Measurements from ENCODE around the gene AK4.

Gene AK4

DNA sequence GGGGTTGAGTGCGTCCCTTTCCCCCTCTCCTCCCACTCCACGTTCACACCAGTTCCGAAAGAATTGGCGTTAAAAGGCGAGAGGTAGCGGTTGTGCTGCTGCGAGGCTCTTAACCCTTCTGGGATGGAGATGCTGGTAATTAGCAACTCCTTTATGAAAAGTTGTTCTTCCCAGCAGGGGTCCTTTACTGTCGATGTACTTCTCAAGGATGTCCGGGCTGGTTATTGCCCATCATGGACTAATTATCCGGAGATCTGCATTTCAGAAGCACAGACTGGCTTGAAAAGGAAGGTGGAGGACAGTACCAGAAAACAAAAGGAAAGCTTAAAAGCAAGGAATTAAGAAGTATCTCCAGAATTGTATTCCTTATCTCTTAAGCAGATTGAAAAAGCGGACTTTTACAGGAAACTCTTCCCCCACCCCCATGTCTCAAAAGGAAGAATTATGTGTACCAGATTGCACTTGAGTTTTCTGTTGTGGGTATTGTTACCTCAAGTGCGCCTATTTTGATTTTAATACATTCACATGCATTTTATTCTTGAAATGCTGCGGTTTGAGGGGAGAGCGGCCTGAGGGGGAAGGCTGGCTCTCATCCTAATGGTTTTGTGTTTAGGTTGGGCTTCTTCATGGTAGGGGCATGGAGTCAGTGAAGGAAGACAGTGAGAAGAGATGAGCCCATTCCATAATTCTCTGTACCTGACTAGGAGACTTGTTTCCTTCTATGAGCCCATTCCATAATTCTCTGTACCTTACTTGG, 1.5 kb downstream of the AK4 start:
- no peak for DNase-seq (ENCODE audit: low read depth)

GRCh38 chr1:65150108-65150463, 2.1 kb downstream of the AK4 start:
- TF ChIP-seq, protein P1, sequence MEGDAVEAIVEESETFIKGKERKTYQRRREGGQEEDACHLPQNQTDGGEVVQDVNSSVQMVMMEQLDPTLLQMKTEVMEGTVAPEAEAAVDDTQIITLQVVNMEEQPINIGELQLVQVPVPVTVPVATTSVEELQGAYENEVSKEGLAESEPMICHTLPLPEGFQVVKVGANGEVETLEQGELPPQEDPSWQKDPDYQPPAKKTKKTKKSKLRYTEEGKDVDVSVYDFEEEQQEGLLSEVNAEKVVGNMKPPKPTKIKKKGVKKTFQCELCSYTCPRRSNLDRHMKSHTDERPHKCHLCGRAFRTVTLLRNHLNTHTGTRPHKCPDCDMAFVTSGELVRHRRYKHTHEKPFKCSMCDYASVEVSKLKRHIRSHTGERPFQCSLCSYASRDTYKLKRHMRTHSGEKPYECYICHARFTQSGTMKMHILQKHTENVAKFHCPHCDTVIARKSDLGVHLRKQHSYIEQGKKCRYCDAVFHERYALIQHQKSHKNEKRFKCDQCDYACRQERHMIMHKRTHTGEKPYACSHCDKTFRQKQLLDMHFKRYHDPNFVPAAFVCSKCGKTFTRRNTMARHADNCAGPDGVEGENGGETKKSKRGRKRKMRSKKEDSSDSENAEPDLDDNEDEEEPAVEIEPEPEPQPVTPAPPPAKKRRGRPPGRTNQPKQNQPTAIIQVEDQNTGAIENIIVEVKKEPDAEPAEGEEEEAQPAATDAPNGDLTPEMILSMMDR (IDR thresholded peaks at IDR 0.05; ENCODE audit: low read depth, low read length): no peak
- TF ChIP-seq POLR2A (IDR thresholded peaks at IDR 0.05; ENCODE audit: extremely low read depth, insufficient read length): no peak
- no peak for TF ChIP-seq MAX (IDR thresholded peaks at IDR 0.05; ENCODE audit: low read depth, low read length)
- no peak for TF ChIP-seq MYC (IDR thresholded peaks at IDR 0.05; ENCODE audit: low read depth, low read length)
- DNase-seq (ENCODE audit: low read depth): no peak
- H3K4me3 ChIP-seq (ENCODE audit: low read depth, low read length): no peak overlapping the region

More for the DNA sequence above, 1.5 kb downstream of the AK4 start:
- peak overlapping the region; percentile 38 for H3K4me3 ChIP-seq (ENCODE audit: low read depth, low read length)
- no peak for TF ChIP-seq MYC (IDR thresholded peaks at IDR 0.05; ENCODE audit: low read depth, low read length)
- TF ChIP-seq, protein P1 (IDR thresholded peaks at IDR 0.05; ENCODE audit: low read depth, low read length): no peak
- no peak for TF ChIP-seq POLR2A (IDR thresholded peaks at IDR 0.05; ENCODE audit: extremely low read depth, insufficient read length)
- no peak for TF ChIP-seq MAX (IDR thresholded peaks at IDR 0.05; ENCODE audit: low read depth, low read length)

DNA sequence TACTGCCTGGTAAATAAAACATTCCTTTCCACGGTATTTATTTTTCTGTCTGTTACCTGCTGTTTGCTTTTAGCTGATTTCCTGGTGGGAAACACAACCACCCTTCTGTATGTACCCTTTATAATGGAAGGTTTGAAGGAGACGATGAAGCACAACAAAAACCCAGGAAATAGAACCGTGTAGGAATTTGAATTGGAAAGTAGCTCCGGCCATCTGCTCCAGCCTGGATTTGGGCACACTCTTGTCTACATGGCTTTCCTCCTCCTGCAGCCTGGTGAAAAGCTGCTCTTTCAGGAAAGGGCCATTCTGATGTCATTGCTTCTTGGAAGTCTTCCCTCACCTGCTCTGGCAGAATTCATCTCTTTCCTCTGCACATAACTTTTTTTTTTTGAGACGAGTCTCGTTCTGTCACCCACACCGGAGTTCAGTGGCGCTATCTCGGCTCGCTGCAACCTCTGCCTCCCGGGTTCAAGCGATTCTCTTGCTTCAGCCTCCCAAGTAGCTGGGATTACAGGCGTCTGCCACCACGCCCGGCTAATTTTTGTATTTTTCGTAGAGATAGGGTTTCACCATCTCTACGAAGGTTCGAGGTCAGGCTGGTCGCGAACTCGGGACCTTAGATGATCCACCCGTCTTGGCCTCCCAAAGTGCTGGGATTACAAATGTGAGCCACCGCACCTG, 2.7 kb downstream of the AK4 start:
- no peak for TF ChIP-seq MAX (IDR thresholded peaks at IDR 0.05; ENCODE audit: low read depth, low read length)
- TF ChIP-seq, protein P1 (IDR thresholded peaks at IDR 0.05; ENCODE audit: low read depth, low read length): no peak
- TF ChIP-seq POLR2A (IDR thresholded peaks at IDR 0.05; ENCODE audit: extremely low read depth, insufficient read length): no peak
- no peak for TF ChIP-seq MYC (IDR thresholded peaks at IDR 0.05; ENCODE audit: low read depth, low read length)
- no peak for DNase-seq (ENCODE audit: low read depth)
- no peak overlapping the region for H3K4me3 ChIP-seq (ENCODE audit: low read depth, low read length)

DNA sequence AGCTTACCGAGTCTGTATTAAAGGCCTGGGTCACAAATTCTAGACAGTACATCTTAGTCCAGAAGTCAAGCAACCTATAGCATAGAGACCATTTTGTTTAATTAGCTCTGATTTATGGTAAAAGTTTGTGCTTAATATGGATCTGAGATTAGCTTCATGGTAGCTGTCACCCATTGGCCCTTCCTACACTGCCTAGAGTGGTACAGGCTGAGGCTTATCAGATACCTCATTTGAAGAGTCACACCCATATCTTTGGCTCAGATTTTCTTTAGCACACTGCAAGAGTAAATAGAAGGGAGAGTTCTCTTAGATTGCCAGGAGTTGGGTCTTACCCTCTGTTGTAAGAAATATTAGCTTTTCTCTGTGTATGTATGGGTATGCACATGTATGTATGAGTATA, 3.6 kb downstream of the AK4 start:
- TF ChIP-seq, protein P1 (IDR thresholded peaks at IDR 0.05; ENCODE audit: low read depth, low read length): no peak
- no peak for TF ChIP-seq MYC (IDR thresholded peaks at IDR 0.05; ENCODE audit: low read depth, low read length)
- no peak for TF ChIP-seq MAX (IDR thresholded peaks at IDR 0.05; ENCODE audit: low read depth, low read length)
- TF ChIP-seq POLR2A (IDR thresholded peaks at IDR 0.05; ENCODE audit: extremely low read depth, insufficient read length): no peak
- no peak overlapping the region for H3K4me3 ChIP-seq (ENCODE audit: low read depth, low read length)

GRCh38 chr1:65153635-65154034, 5.6 kb downstream of the AK4 start:
- no peak overlapping the region for H3K4me3 ChIP-seq (ENCODE audit: low read depth, low read length)
- no peak for DNase-seq (ENCODE audit: low read depth)
- TF ChIP-seq, protein P1 (IDR thresholded peaks at IDR 0.05; ENCODE audit: low read depth, low read length): no peak
- TF ChIP-seq MAX (IDR thresholded peaks at IDR 0.05; ENCODE audit: low read depth, low read length): no peak
- TF ChIP-seq POLR2A (IDR thresholded peaks at IDR 0.05; ENCODE audit: extremely low read depth, insufficient read length): no peak
- TF ChIP-seq MYC (IDR thresholded peaks at IDR 0.05; ENCODE audit: low read depth, low read length): no peak

More for the DNA sequence above, 3.6 kb downstream of the AK4 start:
- no peak for DNase-seq (ENCODE audit: low read depth)

Measured in NB4 (cell line).